GM12878 (cell line): ENCODE data around the gene PDLIM5. TPM values are rescaled to one million over a fixed set of nuclear protein-coding genes. Genes with fewer than 3 reads are reported as not detected.
"Not testable (repeated sequence)": the region's sequence is repeated elsewhere in the genome, so short reads cannot be mapped to it uniquely, and the experiment has no call there.

Experiments
- ATAC-seq: fragments of 200-7000 bp; cut with Tn5 transposase; 3 replicates; pipeline ENCODE4 v1.9.1; 2020; ENCODE audit warnings: mild to moderate bottlenecking, moderate library complexity
- BruUV-seq: library from RNA; stranded (reverse); fragments of 400-500 nt; replicated peaks from 2 replicates; lab custom pipeline; 2021; lab: Mats Ljungman, UMichigan
- CTCF ChIA-PET: fragments of 300-600 bp; sonication (Branson Sonifier 250); formaldehyde crosslinking; extraction: SDS; loops from one replicate; lab custom pipeline; 2021; ENCODE audit warnings: inconsistent platforms; lab: Yijun Ruan, JAX
- POLR2A ChIA-PET: fragments of 350-600 bp; formaldehyde crosslinking; extraction: SDS; loops from one replicate; lab custom pipeline; 2021; ENCODE audit warnings: inconsistent platforms; lab: Charles Lee
- RAD21 ChIA-PET: fragments of 300-600 bp; sonication (Branson Sonifier 250); formaldehyde crosslinking; loops from one replicate; lab custom pipeline; 2023; ENCODE audit warnings: antibody characterized with exemption; ENCODE audit not compliant: unreplicated experiment; lab: Charles Lee
- SMC1A ChIA-PET: fragments of 300-600 bp; sonication (Branson Sonifier 250); formaldehyde crosslinking; loops from one replicate; lab custom pipeline; 2023; ENCODE audit not compliant: unreplicated experiment, uncharacterized antibody; lab: Charles Lee
- DNase-seq: peaks from one replicate; pipeline ENCODE4 v3.0.0-alpha.2; 2011; ENCODE audit warnings: low read depth, low spot score
- FAIRE-seq: peaks from 3 replicates; lab custom pipeline; 2011; peaks lifted over from hg19 to GRCh38; lab: Jason Lieb, UNC
- H2AFZ ChIP-seq: 2 replicates; pipeline ENCODE4 v1.6.0; 2011; ENCODE audit warnings: low read depth, low read length, control low read depth; ENCODE audit not compliant: control insufficient read depth
- H3K27ac ChIP-seq: 2 replicates; pipeline ENCODE4 v1.5.1; 2011; ENCODE audit warnings: control low read depth; ENCODE audit not compliant: control insufficient read depth, insufficient read depth
- H3K27me3 ChIP-seq, 2 experiments: replicated peaks in 1 of 2; 2 replicates each; pipeline versions ENCODE4 v1.6.0 to v1.6.1; 2011; ENCODE audit warnings: low read length in 1 of 2; ENCODE audit not compliant: control insufficient read depth in 2 of 2, insufficient read depth in 2 of 2
- H3K36me3 ChIP-seq, 2 experiments: 2 replicates each; pipeline ENCODE4 v1.5.1; 2011; ENCODE audit warnings: low read length in 1 of 2; ENCODE audit not compliant: control insufficient read depth in 2 of 2, insufficient read depth in 2 of 2
- H3K4me1 ChIP-seq: 2 replicates; pipeline ENCODE4 v1.6.1; 2011; ENCODE audit warnings: mild to moderate bottlenecking, low read length, moderate library complexity, mixed read lengths; ENCODE audit not compliant: control insufficient read depth, insufficient read depth
- H3K4me2 ChIP-seq: 2 replicates; pipeline ENCODE4 v1.6.0; 2011; ENCODE audit warnings: control low read depth; ENCODE audit not compliant: control insufficient read depth, insufficient read depth
- H3K4me3 ChIP-seq: fragments of 200-600 bp; sonication (generic); 2 replicates; pipeline ENCODE4 v1.5.1; 2016
- H3K79me2 ChIP-seq: 2 replicates; pipeline ENCODE4 v1.6.0; 2011; ENCODE audit warnings: low read length; ENCODE audit not compliant: control insufficient read depth, insufficient read depth
- H3K9ac ChIP-seq: 2 replicates; pipeline ENCODE4 v1.8.0; 2011; ENCODE audit warnings: low read length, control low read depth, mixed read lengths; ENCODE audit not compliant: control insufficient read depth, insufficient read depth
- H3K9me3 ChIP-seq: replicated peaks from 3 replicates; pipeline ENCODE4 v1.5.1; 2011; ENCODE audit warnings: mild to moderate bottlenecking, low read length; ENCODE audit not compliant: control insufficient read depth, insufficient read depth
- H4K20me1 ChIP-seq: 2 replicates; pipeline ENCODE4 v1.6.0; 2011; ENCODE audit not compliant: control insufficient read depth, insufficient read depth
- IKZF2 ChIP-seq, 2 experiments: fragments of 450-650 bp; IDR thresholded peaks; 2 replicates each; pipeline ENCODE4 v1.6.1; 2017; ENCODE audit warnings: mild to moderate bottlenecking in 2 of 2, moderate library complexity in 2 of 2
- NR2C1 ChIP-seq: fragments of 450-650 bp; IDR thresholded peaks from 2 replicates; pipeline ENCODE4 v1.6.1; 2017; ENCODE audit warnings: antibody characterized with exemption, mild to moderate bottlenecking, moderate library complexity
- NR2F1 ChIP-seq: fragments of 450-650 bp; conservative IDR thresholded peaks from 2 replicates; pipeline ENCODE4 v1.6.1; 2017; ENCODE audit warnings: mild to moderate bottlenecking
- WGBS: methylation state at CpG from one replicate; pipeline ENCODE4 v1.1.6; 2016; ENCODE audit warnings: low lambda C conversion rate; ENCODE audit not compliant: insufficient replicate concordance, insufficient coverage; ENCODE audit errors: missing lambda C conversion rate; 5-methylcytosine and 5-hydroxymethylcytosine counted together
- in situ Hi-C: fragments of 300-500 bp; cut with MboI; formaldehyde crosslinking; loops from 9 replicates; pipeline ENCODE4 v1.14.3; 2018; ENCODE audit warnings: mixed read lengths
- intact Hi-C: fragments of 100-400 bp; cut with micrococcal nuclease; formaldehyde crosslinking; loops from one replicate; pipeline ENCODE4 v1.14.2; 2022; ENCODE audit not compliant: unreplicated experiment
- polyA plus RNA-seq, 11 experiments: library from polyadenylated mRNA; depleted of rRNA in 4 of 11; unstranded in 6 of 11; stranded (reverse) in 5 of 11; fragments of >200 nt; fragmentation: Nextera tagmentation in 4 of 11; fragmentation: Illumina TruSeq in 1 of 11; extraction: Ambion mirVana in 4 of 11; extraction: Trizol in 1 of 11; gene quantifications; 1 replicate in 1 of 11; 2 replicates in 10 of 11; pipeline versions ENCODE4 v1.2.1 to v1.2.3, GENCODE V29; 2011 to 2016; ENCODE audit warnings: inconsistent platforms in 2 of 11, missing spikeins in 2 of 11, low read depth in 1 of 11
- total RNA-seq, 4 experiments: library from RNA; depleted of rRNA in 3 of 4; stranded (reverse); fragments of >200 nt in 3 of 4; fragmentation: Illumina TruSeq in 1 of 4; extraction: Trizol in 1 of 4; gene quantifications; 2 replicates each; pipeline versions ENCODE4 v1.2.1 to v1.2.3, GENCODE V29; 2013 to 2021

PDLIM5 gene
- total and polyA plus RNA-seq, 10 of the 15 experiments (the other 5 are each of a cell fraction or from before 2014, with no cell fraction given), result 10.0 to 52.9 (median 20.7) TPM

- RAD21 ChIA-PET, result no interaction called here
- FAIRE-seq, result no peak
- in situ Hi-C loops, result no loop called here
Measured at GRCh38 chr4:94660614-94661013, 208.9 kb downstream of the PDLIM5 start.

GRCh38 chr4:94665021-94665420 is 213.3 kb downstream of the PDLIM5 start:
- ATAC-seq, H3K27me3 ChIP-seq, H3K4me1 ChIP-seq, H2AFZ ChIP-seq, DNase-seq, intact Hi-C loops, POLR2A ChIA-PET, SMC1A ChIA-PET, H3K36me3 ChIP-seq, in situ Hi-C loops, H3K9ac ChIP-seq, H4K20me1 ChIP-seq, BruUV-seq, H3K4me2 ChIP-seq, H3K27ac ChIP-seq, FAIRE-seq, RAD21 ChIA-PET, H3K79me2 ChIP-seq, H3K9me3 ChIP-seq, H3K4me3 ChIP-seq: not testable (repeated sequence)
- 96% methylated on average over 5 of the region's 5 CpGs for WGBS
- CTCF ChIA-PET, result interaction anchor here (0.6 to 1.3 kb wide), 2 partner anchors 43 to 329 kb away, joined by 3 read pairs; no protein-coding TSS in a partner anchor

More at GRCh38 chr4:94660614-94661013, 208.9 kb downstream of the PDLIM5 start:
- TF ChIP-seq IKZF2 (IDR thresholded peaks at IDR 0.05), result no peak
- TF ChIP-seq NR2C1, result peak; percentile 29; the same call in 1 of the 2 replicates
- TF ChIP-seq NR2F1, result peak; percentile 53; the same call in 1 of the 2 replicates
- H3K4me1 ChIP-seq, result no peaks in the 10 kb centered on the region
- no peak for ATAC-seq
- H3K79me2 ChIP-seq, result no peaks in the 10 kb centered on the region
- H3K36me3 ChIP-seq, result no peaks in the 10 kb centered on the region; a peak in 1 of 4 replicates
- DNase-seq, result no peak
- H3K27ac ChIP-seq, result no peak overlapping the region
- no TSS peak for BruUV-seq
- WGBS, result 78% methylated on average over 3 of the region's 3 CpGs
- H4K20me1 ChIP-seq, result no peaks in the 10 kb centered on the region
- intact Hi-C loops, result no loop called here
- H3K4me3 ChIP-seq, result no peak overlapping the region
- no peaks in the 10 kb centered on the region for H3K27me3 ChIP-seq
- POLR2A ChIA-PET, result no interaction called here
- no peaks in the 10 kb centered on the region for H3K9me3 ChIP-seq
- SMC1A ChIA-PET, result no interaction called here
- no peak overlapping the region for H2AFZ ChIP-seq
- no peak overlapping the region for H3K9ac ChIP-seq
- CTCF ChIA-PET, result no interaction called here
- no peak overlapping the region for H3K4me2 ChIP-seq
